Measurements from ENCODE around the gene POMGNT2.

DNA sequence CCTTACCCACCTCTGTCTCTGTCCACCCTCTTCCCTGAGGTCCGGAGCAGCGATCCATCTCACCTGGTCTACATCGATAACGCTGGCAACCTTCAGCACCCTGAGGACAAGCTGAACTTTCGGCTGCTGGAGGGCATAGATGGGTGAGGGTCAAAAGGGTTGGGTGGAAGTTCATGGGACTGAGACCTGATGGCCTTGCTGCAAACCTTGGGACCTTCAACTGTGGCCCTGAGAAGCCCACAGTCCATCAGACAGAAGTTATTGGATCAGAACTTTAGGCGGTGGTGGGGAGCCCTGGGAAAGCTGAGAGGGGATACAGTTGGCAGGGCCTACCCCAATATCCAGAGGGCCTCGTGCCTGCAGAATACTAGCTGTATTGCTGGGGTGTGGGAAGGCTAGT is 50.5 kb downstream of the POMGNT2 start:
- TF ChIP-seq PRDM1 (tag by site-specific recombination; IDR thresholded peaks at IDR 0.05) (no peak), TRIM28 (IDR thresholded peaks at IDR 0.05; ENCODE audit: borderline replicate concordance, low read length) (no peak), ZNF514 (tag by site-specific recombination; IDR thresholded peaks at IDR 0.05) (no peak), ZNF530 (tag by site-specific recombination; IDR thresholded peaks at IDR 0.05; ENCODE audit: low read depth) (no peak), ZNF692 (tag by site-specific recombination; IDR thresholded peaks at IDR 0.05) (no peak)
